B cell (primary cell): ENCODE data around the gene RGL3. TPM values are rescaled to one million over a fixed set of nuclear protein-coding genes. Genes with fewer than 3 reads are reported as not detected.

Source experiments
- ATAC-seq: fragments of 200-7000 bp; cut with Tn5 transposase; one replicate; pipeline ENCODE4 v1.10.0; 2021; ENCODE audit warnings: low read depth, mild to moderate bottlenecking, moderate number of reproducible peaks, moderate library complexity
- CTCF ChIA-PET: fragments of 350-600 bp; sonication (Branson Sonifier 250); formaldehyde crosslinking; loops from one replicate; lab custom pipeline; 2021; ENCODE audit warnings: antibody characterized with exemption, inconsistent platforms; lab: Charles Lee
- POLR2A ChIA-PET: fragments of 350-600 bp; sonication (Branson Sonifier 250); formaldehyde crosslinking; loops from one replicate; lab custom pipeline; 2021; ENCODE audit warnings: antibody characterized with exemption; lab: Charles Lee
- DNase-seq: peaks from one replicate; pipeline ENCODE4 v3.0.0; 2013
- H2AFZ ChIP-seq: 2 replicates; pipeline ENCODE4 v1.6.1; 2012; ENCODE audit warnings: mild to moderate bottlenecking, low read depth, low read length; ENCODE audit not compliant: insufficient read depth, poor library complexity, severe bottlenecking
- H3K27ac ChIP-seq, 2 donors: 1 replicate in 1 of 2; 2 replicates in 1 of 2; pipeline ENCODE4 v1.5.1; 2012 to 2013; ENCODE audit warnings: low read length in 2 of 2, mild to moderate bottlenecking in 2 of 2, moderate library complexity in 1 of 2
- H3K27me3 ChIP-seq, 4 experiments: fragments of 200-600 bp in 1 of 4; sonication (generic) in 1 of 4; replicated peaks in 1 of 4; 1 replicate in 2 of 4; 2 replicates in 2 of 4; pipeline versions ENCODE4 v1.6.1 to v1.7.0; 2013 to 2016; ENCODE audit warnings: low read length in 3 of 4, mild to moderate bottlenecking in 2 of 4, mixed read lengths in 1 of 4, moderate library complexity in 1 of 4; ENCODE audit not compliant: insufficient read depth in 4 of 4, control insufficient read depth in 3 of 4; ENCODE audit errors: control extremely low read depth in 1 of 4
- H3K36me3 ChIP-seq, 2 experiments: replicated peaks in 1 of 2; 1 replicate in 1 of 2; 2 replicates in 1 of 2; pipeline versions ENCODE4 v1.6.1 to v1.7.1; 2013; ENCODE audit warnings: low read length in 1 of 2; ENCODE audit not compliant: insufficient read depth in 2 of 2, control insufficient read depth in 1 of 2; ENCODE audit errors: control extremely low read depth in 1 of 2, extremely low read depth in 1 of 2
- H3K4me1 ChIP-seq, 2 donors: fragments of 200-600 bp in 1 of 2; sonication (generic) in 1 of 2; 1 replicate in 1 of 2; 2 replicates in 1 of 2; pipeline versions ENCODE4 v1.5.1 to v1.6.1; 2013 to 2017; ENCODE audit warnings: low read length in 2 of 2; ENCODE audit not compliant: control insufficient read depth in 2 of 2, insufficient read depth in 2 of 2
- H3K4me2 ChIP-seq: replicated peaks from 2 replicates; pipeline ENCODE3; 2012; ENCODE audit warnings: mild to moderate bottlenecking, low read depth, low read length; ENCODE audit not compliant: poor library complexity, severe bottlenecking
- H3K4me3 ChIP-seq, 5 experiments: fragments of 200-600 bp in 1 of 5; sonication (generic) in 1 of 5; 1 replicate in 3 of 5; 2 replicates in 2 of 5; pipeline versions ENCODE4 v1.5.1 to v1.7.0; 2011 to 2016; ENCODE audit warnings: low read length in 4 of 5, mild to moderate bottlenecking in 4 of 5, low read depth in 2 of 5, control low read depth in 1 of 5, moderate library complexity in 1 of 5; ENCODE audit not compliant: insufficient read depth in 1 of 5; ENCODE audit errors: control extremely low read depth in 1 of 5, extremely low read depth in 1 of 5
- H3K79me2 ChIP-seq: fragments of 200-600 bp; sonication (generic); one replicate; pipeline ENCODE4 v1.6.0; 2016; ENCODE audit warnings: low read length; ENCODE audit not compliant: control insufficient read depth, insufficient read depth
- H3K9ac ChIP-seq: fragments of 200-600 bp; sonication (generic); 2 replicates; pipeline ENCODE4 v1.6.1; 2017; ENCODE audit warnings: mild to moderate bottlenecking, low read length, moderate library complexity
- H3K9me3 ChIP-seq, 3 donors: one replicate each; pipeline versions ENCODE4 v1.6.1 to v1.7.1; 2013; ENCODE audit warnings: low read length in 2 of 3; ENCODE audit not compliant: control insufficient read depth in 2 of 3, insufficient read depth in 1 of 3; ENCODE audit errors: control extremely low read depth in 1 of 3
- H4K20me1 ChIP-seq: 2 replicates; pipeline ENCODE4 v1.6.0; 2012; ENCODE audit warnings: mild to moderate bottlenecking, low read length; ENCODE audit not compliant: insufficient read depth, control insufficient read depth, poor library complexity, severe bottlenecking
- H3K27ac Mint-ChIP-seq: one replicate; pipeline ENCODE4 v1.8.0; 2021; ENCODE audit warnings: mixed read lengths
- H3K27me3 Mint-ChIP-seq: one replicate; pipeline ENCODE4 v1.8.0; 2021; ENCODE audit warnings: mixed read lengths
- H3K4me1 Mint-ChIP-seq: one replicate; pipeline ENCODE4 v1.8.0; 2021; ENCODE audit warnings: mixed read lengths
- H3K4me3 Mint-ChIP-seq: one replicate; pipeline ENCODE4 v1.8.0; 2021; ENCODE audit warnings: mixed read lengths
- H3K9me3 Mint-ChIP-seq: one replicate; pipeline ENCODE4 v1.8.0; 2022; ENCODE audit warnings: mixed read lengths; ENCODE audit not compliant: insufficient read depth
- CTCF ChIP-seq: fragments of 200-600 bp; IDR thresholded peaks from one replicate; pipeline ENCODE4 v1.8.0; 2022; ENCODE audit warnings: antibody characterized with exemption, mild to moderate bottlenecking
- EZH2 ChIP-seq: IDR thresholded peaks from 2 replicates; pipeline ENCODE4 v1.6.1; 2012; ENCODE audit warnings: borderline replicate concordance, low read depth, mild to moderate bottlenecking, moderate library complexity, low read length; ENCODE audit not compliant: insufficient read depth, poor library complexity, severe bottlenecking
- WGBS: methylation state at CpG from one replicate; pipeline ENCODE4 v1.1.5; 2013; ENCODE audit warnings: missing lambda C conversion rate; ENCODE audit not compliant: insufficient coverage; 5-methylcytosine and 5-hydroxymethylcytosine counted together
- intact Hi-C: fragments of 100-400 bp; cut with micrococcal nuclease; formaldehyde crosslinking; loops from one replicate; pipeline ENCODE4 v1.10.0; 2022
- polyA plus RNA-seq: library from polyadenylated mRNA; depleted of rRNA; stranded (reverse); fragments of >200 nt; gene quantifications from 2 replicates; pipeline ENCODE4 v1.2.3, GENCODE V29; 2012
- total RNA-seq, 2 donors: library from RNA; stranded (reverse); fragments of 120-200 nt in 1 of 2; gene quantifications; 1 replicate in 1 of 2; 2 replicates in 1 of 2; pipeline versions ENCODE4 v1.2.3 to v1.2.4, GENCODE V29; 2013 to 2022

The RGL3 gene
- total and polyA plus RNA-seq, 2 donors (not counting 1 experiment from before 2014, with no cell fraction given): 0.54 to 2.8 TPM

DNA sequence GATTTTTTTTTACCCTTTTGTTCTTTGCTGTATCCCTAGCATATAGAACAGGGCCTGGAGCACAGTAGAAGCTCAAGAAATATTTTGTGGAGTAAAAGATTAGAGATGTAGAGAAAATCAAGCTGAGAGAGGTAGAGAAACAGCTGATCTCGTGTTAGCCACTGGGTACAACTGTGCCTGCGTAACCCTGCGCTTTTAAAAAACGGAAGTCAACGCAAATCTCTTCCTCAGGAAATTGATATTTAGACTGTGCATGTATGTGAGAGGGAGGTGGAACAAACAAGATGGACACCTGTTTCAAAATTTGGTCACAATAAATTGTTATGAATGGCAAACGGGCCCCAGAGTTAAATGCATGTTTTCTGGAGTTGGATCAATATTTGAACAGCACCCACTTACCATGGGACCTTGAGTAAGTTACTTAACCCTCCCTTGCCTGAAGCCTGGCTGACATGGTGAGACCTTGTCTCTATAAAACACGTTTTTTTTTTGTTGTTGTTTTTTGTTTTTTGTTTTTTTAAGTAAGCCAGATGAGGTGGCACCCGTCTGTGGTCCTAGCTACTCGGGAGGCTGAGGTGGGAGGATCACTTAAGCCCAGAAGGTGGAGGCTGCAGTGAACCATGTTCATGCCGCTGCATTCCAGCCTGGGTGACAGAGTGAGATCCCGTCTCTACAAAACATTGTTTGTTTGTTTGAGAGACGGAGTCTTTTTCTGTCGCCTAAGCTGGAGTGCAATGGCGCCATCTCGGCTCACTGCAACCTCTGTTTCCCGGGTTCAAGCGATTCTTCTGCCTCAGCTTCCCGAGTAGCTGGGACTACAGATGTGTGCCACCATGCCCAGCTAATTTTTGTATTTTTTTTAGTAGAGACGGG is 31.7 kb downstream of the RGL3 start:
- POLR2A ChIA-PET: interaction anchor here (1.5 kb wide), 1 partner anchor 12 kb away, joined by 3 read pairs; the partner anchor contains the start of gene SWSAP1
- DNase-seq (peak; percentile 75), ATAC-seq (peak; percentile 56)
- H3K27me3 Mint-ChIP-seq: no peaks in the 10 kb centered on the region
- peaks cover 27% of the 10 kb centered on the region for H3K4me1 Mint-ChIP-seq
- H3K27ac ChIP-seq: peak overlapping the region; percentile 58 to 61
- no peaks in the 10 kb centered on the region for H3K79me2 ChIP-seq
- 70% methylated on average over 17 of the region's 19 CpGs for WGBS
- H4K20me1 ChIP-seq: no peaks in the 10 kb centered on the region
- H3K4me2 ChIP-seq: peak overlapping the region; percentile 44
- TF ChIP-seq CTCF (no peak), EZH2 (no peak)
- CTCF ChIA-PET: interaction anchor here (1.2 to 1.5 kb wide), 3 partner anchors 20 to 95 kb away, joined by 3 to 6 read pairs (median 3); no protein-coding TSS in a partner anchor
- H3K9ac ChIP-seq: no peak overlapping the region
- H3K27ac Mint-ChIP-seq: peak overlapping the region; percentile 85
- H3K27me3 ChIP-seq: peaks cover 0 to 4% (median 1%) of the 10 kb centered on the region in 4 experiments
- H3K9me3 Mint-ChIP-seq: no peaks in the 10 kb centered on the region
- peak overlapping the region; percentile 68 for H3K4me3 Mint-ChIP-seq
- H3K4me3 ChIP-seq: peak overlapping the region in 2 of 5 experiments; percentile 9 to 35
- intact Hi-C loops: no loop called here
- no peaks in the 10 kb centered on the region for H3K36me3 ChIP-seq
- H3K4me1 ChIP-seq: peaks cover 32 to 36% of the 10 kb centered on the region in 2 donors
- H3K9me3 ChIP-seq: peaks cover 0 to 18% (median 4%) of the 10 kb centered on the region in 3 donors
- H2AFZ ChIP-seq: peak overlapping the region; percentile 53

DNA sequence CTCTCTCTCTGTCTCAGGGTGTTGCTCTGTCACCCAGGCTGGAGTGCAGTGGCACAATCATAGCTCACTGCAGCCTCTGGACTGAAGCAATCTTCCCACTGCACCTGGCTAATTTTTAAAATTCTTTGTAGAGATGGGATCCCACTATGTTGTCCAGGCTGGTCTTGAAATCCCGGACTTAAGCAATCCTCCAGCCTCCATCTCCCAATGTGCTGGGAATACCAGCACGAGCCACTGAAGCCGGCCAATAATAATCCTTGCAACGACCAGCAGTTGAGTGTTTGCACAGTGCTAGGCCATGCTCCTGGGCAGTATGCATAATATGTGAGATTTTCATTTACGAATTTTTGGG is 34.4 kb downstream of the RGL3 start:
- Histone ChIP-seq H3K4me1 (peaks cover 47 to 57% of the 10 kb centered on the region in 2 donors), H3K27ac (no peak overlapping the region), H3K9ac (no peak overlapping the region), H3K79me2 (no peaks in the 10 kb centered on the region), H3K36me3 (no peaks in the 10 kb centered on the region), H3K4me3 (no peak overlapping the region), H3K9me3 (peaks cover 0 to 15% (median 0%) of the 10 kb centered on the region in 3 donors), H3K27me3 (peaks cover 0 to 6% (median 2%) of the 10 kb centered on the region in 4 experiments), H2AFZ (no peak overlapping the region), H3K4me2 (no peak overlapping the region), H4K20me1 (no peaks in the 10 kb centered on the region)
- DNase-seq: no peak
- 100% methylated on average over 1 of the region's 5 CpGs for WGBS
- no peak for TF ChIP-seq CTCF
- TF ChIP-seq EZH2: no peak
- ATAC-seq: no peak
- Mint-ChIP-seq H3K27ac (peak overlapping the region; percentile 53), H3K4me3 (peak overlapping the region; percentile 61), H3K4me1 (peaks cover 48% of the 10 kb centered on the region), H3K27me3 (no peaks in the 10 kb centered on the region), H3K9me3 (no peaks in the 10 kb centered on the region)
- POLR2A ChIA-PET: interaction anchor here (0.6 kb wide), 1 partner anchor 780 kb away, joined by 6 read pairs; no protein-coding TSS in a partner anchor
- intact Hi-C loops: no loop called here
- CTCF ChIA-PET: interaction anchor here (2.4 kb wide), 2 partner anchors 37 to 43 kb away, joined by 9 to 27 read pairs; partner anchors contain the start of gene RGL3
